DMS 273 (cell line): ENCODE data around the gene WASL.
"Not testable (repeated sequence)": the region's sequence is repeated elsewhere in the genome, so short reads cannot be mapped to it uniquely, and the experiment has no call there.

Experiments
- DNase-seq: peaks from one replicate; lab custom pipeline; 2025; ENCODE audit not compliant: unreplicated experiment; lab: John Stamatoyannopoulos, UW

Gene WASL

DNA sequence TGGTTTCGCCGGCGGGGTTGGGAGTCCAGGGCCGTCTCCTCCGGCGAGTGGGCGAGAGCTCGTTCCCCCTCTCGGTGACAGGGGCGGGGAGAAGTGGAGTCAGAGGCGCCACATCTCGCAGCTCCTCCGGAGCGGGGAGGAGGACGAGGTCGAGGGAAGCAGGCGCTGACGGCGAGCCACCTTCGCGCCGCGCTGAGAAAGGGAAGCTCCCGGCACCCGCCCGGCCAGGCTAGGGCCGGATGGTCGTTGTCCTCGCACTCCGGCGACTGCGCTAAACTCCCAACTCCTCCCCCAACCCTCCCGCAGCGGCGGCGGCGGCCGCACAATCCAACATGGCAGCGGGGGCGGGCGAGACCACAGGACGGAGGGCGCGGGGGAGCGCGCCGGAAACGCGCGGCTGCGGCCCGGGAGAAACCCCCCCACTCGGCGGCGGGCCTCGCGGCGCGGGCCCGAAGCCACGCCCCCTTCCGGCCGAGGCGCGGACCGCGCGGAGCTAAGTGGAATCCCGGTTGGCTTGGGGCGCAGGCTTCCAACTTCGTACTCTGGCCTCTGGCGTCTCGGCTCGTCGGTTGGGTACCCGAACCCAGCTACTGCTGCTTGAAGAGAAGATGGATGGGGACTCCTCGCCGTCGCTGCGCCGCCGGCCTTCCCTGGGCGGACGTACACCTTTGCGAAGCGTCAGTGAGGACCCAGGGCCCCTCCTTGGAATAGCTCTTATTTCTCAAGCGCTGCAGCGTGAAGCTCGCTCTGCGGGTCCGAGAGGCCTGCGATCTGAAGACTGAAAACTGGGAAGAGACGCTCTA is at the start of gene WASL:
TSS of gene WASL (minus strand) at position 270 of the 803 bp plus-strand sequence. CDS start at position 1, 269 bp downstream.
- peak; percentile 99 for DNase-seq

DNA sequence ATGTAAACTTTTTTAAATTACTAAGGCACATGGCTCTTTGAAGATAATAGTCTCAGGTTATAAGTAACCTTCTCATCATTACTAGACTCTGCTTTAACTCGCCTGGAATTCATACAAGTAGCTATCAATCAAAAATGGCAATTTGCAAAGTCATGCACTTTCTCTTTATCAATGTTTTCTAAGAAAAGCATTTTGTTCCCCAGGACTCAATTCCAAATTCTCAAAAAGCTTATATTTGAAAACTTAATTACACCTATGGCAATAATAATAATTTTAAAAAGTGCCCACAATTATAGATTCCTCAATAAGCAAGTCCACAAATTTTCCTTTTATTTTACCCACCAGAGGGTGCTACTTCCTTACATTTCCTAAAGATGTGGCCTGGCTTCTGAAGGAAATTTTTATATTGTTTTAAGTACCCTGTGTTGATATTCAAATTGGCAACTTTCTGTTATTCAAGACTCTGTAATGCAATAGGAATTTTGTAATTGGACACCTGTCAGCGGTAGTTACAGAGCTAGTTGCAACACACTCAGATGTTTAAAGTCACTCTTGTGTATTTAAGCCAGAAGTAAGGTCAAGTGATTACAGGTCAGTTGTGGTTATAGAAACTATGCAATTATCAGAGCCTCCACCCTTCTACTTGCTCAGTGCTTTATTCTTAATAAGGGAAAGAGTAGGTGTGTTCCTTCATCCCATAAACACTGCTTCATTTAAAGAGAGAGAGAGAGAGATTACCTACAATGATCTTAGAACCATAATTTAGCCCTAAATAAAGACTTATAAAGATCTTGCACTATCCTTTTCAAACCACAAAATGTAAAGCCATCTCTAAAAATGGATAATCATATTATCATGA is 49.1 kb upstream of the WASL start:
- DNase-seq, result peak; percentile 69

DNA sequence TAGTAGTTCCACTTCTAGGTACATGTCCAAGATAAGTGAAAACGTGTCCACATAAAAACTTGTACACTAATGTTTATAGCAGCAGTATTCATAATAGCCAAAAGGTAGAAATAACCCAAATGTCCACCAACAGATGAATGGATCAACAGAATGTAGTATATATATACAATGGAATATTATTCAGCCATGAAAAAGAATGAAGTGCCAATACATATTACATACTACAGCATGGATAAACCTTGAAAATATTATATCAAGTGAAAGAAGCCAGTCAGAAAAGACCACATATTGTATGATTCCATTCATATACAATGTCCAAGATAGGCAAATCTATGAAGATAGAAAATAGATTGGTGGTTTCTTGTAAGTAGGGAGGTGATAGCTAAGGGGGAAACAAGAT is 47.8 kb upstream of the WASL start:
- no peak for DNase-seq

DNA sequence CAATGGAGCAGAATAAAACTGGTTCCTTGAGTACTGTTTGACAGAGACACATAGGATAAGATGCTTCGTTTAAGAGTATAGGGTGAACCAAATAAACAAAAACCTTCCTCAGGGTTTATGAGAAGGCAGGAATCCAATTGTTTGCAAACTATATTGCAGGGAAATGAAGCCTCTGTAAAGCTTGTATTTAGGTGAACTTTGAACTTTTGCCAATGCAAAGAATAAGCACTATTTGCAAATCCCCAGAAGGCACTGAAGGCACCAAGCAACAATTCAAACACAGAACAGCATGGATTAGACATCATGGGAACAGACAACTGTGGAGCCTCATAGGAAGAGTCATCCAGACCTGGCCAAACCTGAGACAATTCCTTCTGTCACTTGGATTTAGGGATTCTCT is 47.1 kb upstream of the WASL start:
- DNase-seq, result no peak

DNA sequence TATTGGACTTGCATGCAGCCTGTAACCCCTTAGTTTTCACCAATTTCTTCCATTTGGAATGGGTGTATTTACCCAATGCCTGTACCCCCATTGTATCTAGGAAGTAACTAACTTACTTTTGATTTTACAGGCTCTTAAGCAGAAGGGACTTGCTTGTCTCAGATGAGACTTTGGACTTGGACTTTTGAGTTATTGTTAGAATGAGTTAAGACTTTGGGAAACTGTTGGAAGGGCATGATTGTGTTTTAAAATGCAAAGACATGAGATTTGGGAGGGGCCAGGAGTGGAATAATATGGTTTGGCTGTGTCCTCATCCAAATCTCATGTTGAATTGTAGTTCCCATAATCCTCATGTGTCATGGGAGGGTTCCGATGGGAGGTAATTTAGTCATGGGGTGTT is 46.3 kb upstream of the WASL start:
- DNase-seq, result not testable (repeated sequence)

DNA sequence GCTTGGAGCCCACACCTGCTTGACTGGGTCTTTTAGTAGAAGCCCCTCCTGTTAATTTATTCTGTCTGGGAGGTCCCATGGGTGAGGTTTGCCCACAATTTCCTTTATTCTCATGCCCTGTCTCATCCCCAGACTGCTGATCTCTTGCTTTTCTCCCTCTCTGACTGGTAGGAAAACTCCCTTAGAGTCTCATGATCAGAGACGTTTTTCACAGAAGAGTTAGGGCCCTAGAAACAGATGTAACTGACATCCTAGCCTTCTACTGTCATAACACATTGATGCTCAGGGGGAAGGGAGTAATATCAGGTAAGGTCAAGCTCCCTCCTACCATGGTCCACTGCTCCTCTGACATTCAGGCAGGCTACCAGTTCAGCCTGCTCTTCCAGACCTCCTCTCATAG is 43.7 kb upstream of the WASL start:
- DNase-seq, result no peak

DNA sequence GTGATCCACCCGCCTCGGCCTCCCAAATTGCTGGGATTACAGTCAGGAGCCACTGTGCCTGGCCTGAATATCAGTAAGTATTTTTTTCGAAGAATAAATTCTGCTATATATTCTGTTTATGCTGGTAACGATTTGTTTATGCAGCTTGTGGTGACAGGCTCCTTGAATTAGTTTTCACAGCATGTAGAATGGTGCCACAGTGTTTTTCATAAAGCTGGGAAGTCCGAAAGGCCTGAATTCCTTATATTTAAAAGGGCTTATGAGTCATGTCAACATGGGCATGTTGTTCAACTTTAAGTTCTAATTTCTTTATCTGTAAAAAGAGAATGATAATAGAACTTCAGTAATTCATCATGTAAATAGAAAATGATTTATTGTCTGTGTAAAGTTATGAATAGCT is 42.2 kb upstream of the WASL start:
- DNase-seq, result no peak

DNA sequence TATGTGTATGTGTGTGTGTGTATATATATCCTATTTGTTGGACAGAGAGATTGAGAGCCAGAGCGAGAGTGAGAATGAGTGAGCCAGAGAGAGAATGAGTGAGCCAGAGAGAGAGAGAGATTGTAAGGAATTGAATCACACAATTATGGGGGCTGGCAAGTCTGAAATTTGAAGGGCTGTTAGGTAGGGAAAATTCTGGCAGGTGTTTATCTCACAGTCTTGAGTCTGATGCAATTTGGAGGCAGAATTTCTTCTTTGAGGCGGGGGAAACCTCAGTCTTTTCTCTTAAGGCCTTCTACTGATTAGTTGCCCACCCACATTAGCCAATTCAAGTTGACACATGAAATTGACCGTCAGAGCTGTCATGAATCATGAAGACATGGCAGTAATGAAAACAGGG is 41.0 kb upstream of the WASL start:
- no peak for DNase-seq

DNA sequence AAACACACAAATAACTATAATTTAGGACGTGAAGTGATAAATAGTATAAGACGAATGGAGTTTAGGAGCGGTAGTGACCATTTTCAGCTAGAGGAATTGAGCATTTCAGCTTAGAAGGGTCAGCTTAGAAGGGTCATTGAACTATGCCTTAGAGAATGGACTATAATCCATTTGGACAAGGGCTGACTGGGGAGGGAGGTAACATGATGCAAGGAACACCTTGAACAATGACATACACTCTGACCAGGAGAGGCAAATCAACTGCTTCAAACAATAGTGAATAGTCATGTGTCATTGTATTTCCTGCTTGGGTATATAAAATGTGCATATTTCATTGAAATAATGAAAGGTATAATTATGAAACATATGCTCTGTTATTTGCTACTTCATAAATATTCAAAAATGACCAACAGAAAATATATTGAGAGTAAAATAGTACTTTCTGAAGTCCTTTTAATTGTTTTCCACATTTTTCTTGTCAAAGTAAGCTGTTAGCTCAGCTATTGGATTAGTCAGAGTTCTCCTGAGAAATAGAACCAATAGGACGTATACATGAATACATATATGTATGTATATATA is 40.5 kb upstream of the WASL start:
- DNase-seq, result no peak

DNA sequence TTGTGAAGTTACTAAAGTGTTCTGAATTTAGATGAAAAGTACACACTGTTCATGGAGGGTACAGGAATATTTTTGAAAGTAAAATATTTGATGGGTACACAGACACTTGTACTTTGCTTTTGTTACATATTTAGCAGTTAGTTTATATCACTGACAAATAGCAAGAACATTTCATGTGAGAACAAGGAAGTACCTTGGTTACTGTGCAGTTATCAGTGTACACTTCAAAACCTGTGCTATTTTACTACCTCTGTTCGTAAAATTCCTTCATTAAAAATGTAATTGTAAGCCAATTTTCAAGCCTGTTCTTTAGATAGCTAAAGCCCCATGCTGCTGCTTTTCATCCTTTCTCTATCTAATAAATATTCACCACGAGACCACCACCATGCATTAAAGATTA is 39.8 kb upstream of the WASL start:
- DNase-seq, result no peak

DNA sequence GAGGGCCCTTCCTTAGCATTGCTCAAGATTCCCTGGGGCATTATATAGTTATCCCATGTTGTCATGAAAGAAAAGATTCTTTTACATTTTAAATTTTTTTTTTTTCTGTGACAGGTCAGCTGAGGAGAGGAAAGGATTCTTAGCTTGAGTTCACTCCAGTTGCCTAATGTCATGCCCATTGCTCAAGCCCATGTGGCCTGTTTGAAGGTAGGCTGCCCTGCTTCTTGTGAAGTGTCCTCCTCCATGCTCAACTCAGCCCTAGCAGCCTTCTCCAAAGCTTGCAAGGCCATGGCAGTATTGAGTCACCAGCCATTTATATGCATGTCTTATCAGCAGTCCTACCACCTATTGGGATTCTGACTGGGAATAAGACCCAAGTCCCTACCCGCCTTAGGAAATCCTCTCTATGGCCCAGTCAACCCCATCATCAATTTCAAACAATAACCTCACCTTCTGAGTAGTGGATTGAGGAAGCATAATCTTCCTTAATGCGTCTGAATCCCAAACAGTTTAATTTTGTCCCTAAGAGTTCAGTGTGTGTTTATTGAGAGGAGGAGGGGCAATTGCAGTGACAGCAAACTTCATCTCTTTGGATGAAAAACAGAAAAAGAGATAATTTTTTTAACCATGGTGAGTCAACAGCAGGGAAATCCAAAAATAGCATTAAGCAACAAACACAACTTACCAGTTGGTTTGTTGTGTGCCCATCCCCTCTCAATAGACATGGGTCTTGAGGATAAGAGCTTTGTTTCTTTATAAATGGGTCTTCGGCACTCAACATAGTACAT is 38.6 kb upstream of the WASL start:
- DNase-seq, result no peak

DNA sequence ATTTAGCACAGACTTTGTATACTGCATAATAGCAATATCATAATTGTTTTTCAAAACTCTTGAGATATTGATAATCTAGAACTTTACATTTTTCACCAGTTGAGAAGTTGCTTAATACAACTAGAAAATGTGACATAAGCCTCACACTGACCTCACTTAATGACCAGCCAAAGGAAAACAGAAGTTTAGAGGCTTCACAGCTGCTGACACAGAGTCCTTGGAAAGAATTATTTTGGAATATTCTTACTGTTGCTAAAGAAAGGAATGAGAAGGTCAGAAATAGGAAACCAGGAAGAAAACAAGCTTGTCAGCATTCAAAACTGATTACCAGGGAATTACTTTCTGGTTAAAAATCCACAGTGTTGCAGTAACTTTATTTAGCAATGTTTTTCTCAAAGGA is 35.5 kb upstream of the WASL start:
- no peak for DNase-seq

DNA sequence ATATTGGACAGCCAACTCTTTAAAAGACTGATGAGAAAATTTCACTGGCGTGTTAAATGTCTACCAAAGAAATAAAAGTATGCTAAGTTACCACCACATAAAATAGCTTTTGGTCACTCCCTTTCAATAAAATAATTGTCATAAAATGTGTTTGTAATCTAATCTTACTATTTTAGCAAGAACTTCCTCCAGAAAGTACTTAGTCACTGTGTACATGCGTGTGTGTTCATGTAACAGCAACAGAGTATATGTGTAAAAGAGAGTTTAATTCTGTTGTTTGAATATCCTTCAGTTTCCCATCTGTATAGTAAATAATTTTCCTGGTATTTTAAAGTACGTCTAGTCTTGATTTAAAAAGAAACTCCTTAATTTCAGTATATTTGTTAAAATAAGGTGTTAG is 35.0 kb upstream of the WASL start:
- DNase-seq, result no peak

DNA sequence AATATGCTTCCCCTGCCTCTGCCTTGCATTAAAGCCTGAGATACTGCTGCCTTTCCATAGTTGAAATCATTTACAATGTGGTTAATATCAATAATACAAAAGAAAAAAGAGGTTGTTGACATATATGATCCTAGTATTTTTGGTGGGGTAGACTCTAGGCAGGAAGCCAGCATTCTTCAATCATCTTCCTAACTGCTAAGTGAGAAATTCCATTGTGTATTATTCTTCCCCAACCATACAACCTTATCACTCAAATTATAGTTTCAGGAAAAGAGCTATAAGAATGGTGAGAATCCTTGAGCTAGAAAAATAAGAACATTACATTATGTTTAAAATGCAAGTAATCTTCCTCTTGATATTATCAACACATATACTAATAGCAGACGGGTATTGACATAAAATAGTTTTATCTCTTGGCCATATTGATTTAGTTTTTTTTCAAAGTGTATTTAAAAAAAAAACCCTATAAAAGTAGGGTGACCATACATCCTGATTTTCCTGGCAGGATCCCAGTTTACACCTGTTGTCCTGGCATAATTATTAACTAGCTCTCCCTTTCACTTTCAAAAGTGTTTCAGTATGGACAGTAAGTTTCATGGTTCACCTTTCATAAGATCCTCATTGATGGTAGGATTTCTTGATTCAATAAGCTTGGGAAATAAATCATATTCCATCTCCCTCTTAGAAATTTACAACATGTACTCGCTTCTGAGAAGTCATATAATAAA is 33.4 kb upstream of the WASL start:
- no peak for DNase-seq

DNA sequence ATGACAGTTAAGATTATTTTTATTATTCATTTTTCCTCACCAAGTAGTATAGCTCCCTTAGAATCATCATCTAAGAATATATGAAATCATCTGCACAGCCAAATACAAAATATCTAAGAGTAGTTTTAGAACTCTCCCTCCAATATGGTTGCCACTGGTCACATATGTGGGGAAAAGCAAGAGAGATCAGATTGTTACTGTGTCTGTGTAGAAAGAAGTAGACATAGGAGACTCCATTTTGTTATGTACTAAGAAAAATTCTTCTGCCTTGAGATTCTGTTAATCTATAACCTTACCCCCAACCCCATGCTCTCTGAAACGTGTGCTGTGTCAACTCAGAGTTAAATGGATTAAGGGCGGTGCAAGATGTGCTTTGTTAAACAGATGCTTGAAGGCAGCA is 31.7 kb upstream of the WASL start:
- DNase-seq, result not testable (repeated sequence)

DNA sequence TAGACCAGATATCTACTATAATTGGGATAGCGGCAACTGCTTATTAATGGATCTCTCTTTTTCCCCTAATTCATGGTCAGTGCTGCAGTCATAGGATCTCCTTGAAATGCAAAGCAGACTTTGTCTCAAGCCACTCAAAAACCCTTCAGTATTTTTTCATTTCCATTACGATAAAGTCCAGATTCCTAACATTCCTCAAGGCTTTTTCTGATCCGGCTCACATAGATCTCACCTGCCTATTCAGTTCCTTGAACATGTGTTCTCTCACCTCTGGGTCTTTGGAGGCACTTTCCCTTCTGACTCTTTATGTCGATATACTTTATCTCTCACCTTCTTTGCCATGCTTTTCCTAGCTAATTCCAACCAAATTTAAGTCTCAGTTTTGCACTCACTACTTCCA is 25.7 kb upstream of the WASL start:
- no peak for DNase-seq

DNA sequence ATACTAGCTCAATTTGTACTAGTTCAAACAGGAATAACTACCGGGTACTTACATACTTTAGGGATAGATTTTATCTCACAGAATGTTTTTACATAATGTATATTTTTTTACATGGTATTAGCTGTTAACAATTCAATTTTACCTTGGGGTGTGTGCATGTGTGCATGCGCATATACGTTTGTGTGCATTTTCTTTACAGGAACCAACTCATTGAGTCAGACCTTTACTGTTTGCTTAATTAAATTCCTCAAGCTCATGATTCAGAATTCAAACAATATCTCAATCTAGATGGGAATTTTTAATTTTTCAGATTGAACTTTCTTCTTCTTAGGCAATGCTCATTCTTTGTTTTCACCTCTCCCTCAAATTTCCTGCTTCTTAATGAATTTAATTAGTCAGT is 24.7 kb upstream of the WASL start:
- no peak for DNase-seq

DNA sequence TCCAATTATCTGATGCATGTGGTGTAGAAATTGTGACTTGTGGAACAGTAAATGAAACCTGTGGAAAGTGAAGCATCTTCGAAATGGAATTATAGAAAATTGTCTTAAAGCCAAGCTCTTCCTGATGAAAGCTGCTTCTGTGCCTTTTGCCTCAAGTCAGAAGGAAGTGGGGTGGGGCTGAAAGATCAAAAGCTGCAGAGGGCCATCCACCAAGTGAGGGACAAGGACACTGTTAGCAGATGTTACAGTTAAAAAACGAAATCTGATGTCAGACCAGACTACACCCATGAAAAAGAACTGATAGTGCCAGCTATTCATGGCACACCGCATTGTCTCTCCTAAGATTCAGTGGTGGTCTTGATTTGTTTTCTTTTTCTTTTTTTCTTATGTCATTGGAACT is 23.8 kb upstream of the WASL start:
- no peak for DNase-seq

DNA sequence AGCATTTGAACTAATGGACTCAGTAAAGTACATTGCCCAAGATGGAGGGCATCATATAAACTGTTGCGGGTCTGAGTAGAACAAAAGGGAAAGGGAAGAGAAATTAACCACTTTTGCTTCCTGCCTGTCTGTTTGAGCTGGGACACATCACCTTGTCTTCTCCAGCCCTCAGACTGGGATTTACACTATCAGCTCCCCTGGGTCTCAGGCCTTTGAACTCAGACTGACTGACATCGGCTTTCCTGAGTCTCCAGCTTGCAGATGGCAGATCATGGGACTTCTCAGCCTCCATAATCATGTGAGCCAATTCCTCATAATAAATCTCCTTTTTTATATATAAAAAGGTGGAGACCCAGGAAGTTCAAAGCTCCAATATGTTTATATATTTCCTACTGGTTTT is 23.0 kb upstream of the WASL start:
- no peak for DNase-seq

DNA sequence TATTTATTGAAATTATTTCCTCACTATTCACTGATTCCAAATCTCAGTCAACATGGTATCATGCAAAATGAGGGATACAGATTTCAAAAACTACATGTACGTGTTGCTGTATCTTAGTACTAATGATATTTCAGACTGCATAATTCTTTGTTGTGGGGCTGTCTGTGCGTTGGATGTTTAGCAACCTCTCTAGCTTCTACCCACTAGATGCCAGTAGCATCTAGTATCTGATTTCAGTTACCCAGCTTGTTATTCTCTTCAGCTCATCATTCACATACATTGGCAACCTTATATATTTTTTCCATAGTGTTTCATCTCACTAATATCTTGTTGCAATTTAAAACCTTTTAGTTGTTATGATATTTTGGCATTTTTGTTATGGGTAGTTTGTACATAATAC is 22.5 kb upstream of the WASL start:
- DNase-seq, result no peak

DNA sequence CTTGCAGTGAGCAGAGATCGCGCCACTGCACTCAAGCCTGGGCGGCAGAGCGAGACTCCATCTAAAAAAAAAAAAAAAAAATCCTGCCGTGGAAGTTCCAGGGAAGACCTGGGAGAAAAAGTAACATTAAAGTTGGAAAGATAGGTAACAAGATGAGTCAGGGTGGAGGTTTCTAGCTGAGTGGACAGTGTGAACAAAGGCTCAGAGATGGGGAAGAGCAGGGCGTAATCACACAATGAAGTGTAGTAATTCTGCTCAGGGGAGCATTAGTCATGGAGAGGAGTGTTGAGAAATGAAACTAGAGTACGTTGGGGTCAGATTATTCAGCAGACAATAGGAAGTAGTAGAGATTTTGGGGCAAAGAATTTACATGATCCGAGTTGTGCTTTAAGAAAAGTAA is 21.6 kb upstream of the WASL start:
- DNase-seq, result no peak
